GM13976 (cell line): ENCODE data around the gene CPSF4.

Experiments
- DNase-seq: peaks from one replicate; pipeline ENCODE4 v3.0.0; 2012; ENCODE audit warnings: low spot score
- CTCF ChIP-seq: IDR thresholded peaks from 2 replicates; pipeline ENCODE4 v1.5.1; 2012; ENCODE audit warnings: borderline replicate concordance, mild to moderate bottlenecking; ENCODE audit not compliant: insufficient read depth; ENCODE audit errors: extremely low read depth, missing control alignments, control extremely low read depth
- in situ Hi-C: fragments of 300-500 bp; cut with MboI; formaldehyde crosslinking; loops from one replicate; pipeline ENCODE4 v1.12.0; 2022; ENCODE audit warnings: low sequenced_read_pairs, mixed read lengths, inconsistent platforms; ENCODE audit not compliant: unreplicated experiment

The CPSF4 gene

GRCh38 chr7:99490878-99491277 lies 52.1 kb downstream of the CPSF4 start:
- no peak for TF ChIP-seq CTCF
- DNase-seq = no peak
- in situ Hi-C loops = no loop called here

DNA sequence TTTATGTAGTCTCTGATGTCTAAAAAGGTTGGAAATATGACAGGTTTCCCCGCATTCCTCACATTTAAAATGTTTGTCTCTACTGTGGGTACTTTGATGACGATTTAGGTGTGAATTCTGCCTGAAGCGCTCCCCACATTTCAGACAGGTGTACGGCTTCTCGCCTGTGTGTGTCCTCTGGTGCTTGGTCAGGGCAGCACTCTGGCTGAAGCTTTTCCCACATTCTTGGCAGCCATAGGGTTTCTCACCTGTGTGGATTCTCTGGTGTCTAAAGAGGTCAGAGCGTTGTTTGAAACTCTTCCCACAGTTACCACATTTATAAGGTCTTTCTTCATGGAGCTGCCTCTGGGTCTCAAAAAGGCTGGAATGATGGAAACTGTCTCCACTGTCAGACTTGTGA lies 55.1 kb downstream of the CPSF4 start:
- DNase-seq = no peak
- in situ Hi-C loops = no loop called here
- no peak for TF ChIP-seq CTCF

GRCh38 chr7:99497766-99498545 lies 59.2 kb downstream of the CPSF4 start:
- TF ChIP-seq CTCF = no peak
- DNase-seq = no peak
- in situ Hi-C loops = no loop called here

DNA sequence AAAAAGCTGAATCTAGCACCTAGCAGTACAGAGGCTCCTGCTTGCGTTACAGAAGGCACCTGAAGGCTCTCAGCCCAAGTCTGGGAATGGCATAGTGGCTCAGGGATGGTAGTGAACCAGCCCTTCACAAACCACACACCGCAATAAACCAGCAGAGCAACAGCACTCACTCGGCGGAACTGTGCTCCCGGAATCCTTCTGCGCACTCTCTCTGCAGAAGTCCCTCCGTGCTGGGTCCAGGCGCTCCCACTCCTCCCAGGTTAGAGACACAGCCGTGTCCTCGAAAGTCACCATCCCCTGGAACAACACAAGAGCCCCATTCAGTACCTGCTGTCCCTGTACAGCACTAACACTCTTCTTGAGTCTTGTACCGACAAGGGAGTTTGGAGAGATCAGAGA lies 59.8 kb downstream of the CPSF4 start:
- in situ Hi-C loops = no loop called here
- no peak for DNase-seq
- TF ChIP-seq CTCF = no peak

GRCh38 chr7:99499371-99499720 lies 60.6 kb downstream of the CPSF4 start:
- in situ Hi-C loops = no loop called here
- DNase-seq = peak; percentile 51
- no peak for TF ChIP-seq CTCF

- TF ChIP-seq CTCF = no peak
- in situ Hi-C loops = no loop called here
- DNase-seq = peak; percentile 92
These were observed 61.2 kb downstream of the CPSF4 start, which contains the start of gene ZNF394 for GRCh38 chr7:99499721-99500636. Gene ZNF394 (minus strand): TSS chr7:99500281. CDS start chr7:99500093, 188 bp downstream.
